Stimulated activated memory B cell treated with anti-CD40 and anti-IgM and Interleukin-4, amounts not matched to agents 10 μg/mL and 1 μg/mL and 100 μg/mL, for 72 hours (primary cell): ENCODE data around the gene PLXDC2.

Source experiments
- ATAC-seq: fragments of 150-1000 bp; cut with Tn5 transposase; 2 replicates; pipeline ENCODE4 v1.10.0; 2021
- H3K27ac Mint-ChIP-seq: one replicate; pipeline ENCODE4 v1.8.0; 2022; ENCODE audit warnings: mild to moderate bottlenecking, mixed read lengths
- H3K27me3 Mint-ChIP-seq: one replicate; pipeline ENCODE4 v1.8.0; 2022; ENCODE audit warnings: mixed read lengths
- H3K36me3 Mint-ChIP-seq: one replicate; pipeline ENCODE4 v1.8.0; 2022; ENCODE audit warnings: mixed read lengths
- H3K4me1 Mint-ChIP-seq: one replicate; pipeline ENCODE4 v1.8.0; 2022; ENCODE audit warnings: mixed read lengths
- H3K4me3 Mint-ChIP-seq: one replicate; pipeline ENCODE4 v1.8.0; 2022; ENCODE audit warnings: mild to moderate bottlenecking, moderate library complexity, mixed read lengths
- H3K9me3 Mint-ChIP-seq: one replicate; pipeline ENCODE4 v1.8.0; 2022; ENCODE audit warnings: mixed read lengths

PLXDC2 gene

DNA sequence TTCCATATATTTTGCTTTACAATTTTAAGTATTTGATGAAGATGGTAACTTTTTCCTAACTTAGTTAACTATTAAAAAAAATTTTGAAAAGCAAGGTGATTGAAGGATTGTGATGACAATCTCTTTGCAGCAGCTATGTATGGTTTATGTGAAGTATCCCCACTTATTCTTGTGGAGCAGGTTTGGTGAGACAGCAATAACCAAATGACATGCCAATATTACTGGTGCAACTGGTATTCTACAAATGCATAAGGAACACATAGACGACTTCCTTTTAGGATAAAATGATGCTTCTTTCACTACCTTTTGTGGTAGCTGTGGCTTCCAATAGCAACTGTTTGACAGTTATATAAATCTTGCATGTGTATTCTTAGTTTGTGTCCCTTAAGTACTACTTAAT, 465.3 kb downstream of the PLXDC2 start:
- Mint-ChIP-seq H3K9me3 (no peaks in the 10 kb centered on the region), H3K27me3 (no peaks in the 10 kb centered on the region), H3K4me1 (no peaks in the 10 kb centered on the region), H3K36me3 (no peaks in the 10 kb centered on the region), H3K27ac (no peak overlapping the region), H3K4me3 (no peak overlapping the region)
- no peak for ATAC-seq

DNA sequence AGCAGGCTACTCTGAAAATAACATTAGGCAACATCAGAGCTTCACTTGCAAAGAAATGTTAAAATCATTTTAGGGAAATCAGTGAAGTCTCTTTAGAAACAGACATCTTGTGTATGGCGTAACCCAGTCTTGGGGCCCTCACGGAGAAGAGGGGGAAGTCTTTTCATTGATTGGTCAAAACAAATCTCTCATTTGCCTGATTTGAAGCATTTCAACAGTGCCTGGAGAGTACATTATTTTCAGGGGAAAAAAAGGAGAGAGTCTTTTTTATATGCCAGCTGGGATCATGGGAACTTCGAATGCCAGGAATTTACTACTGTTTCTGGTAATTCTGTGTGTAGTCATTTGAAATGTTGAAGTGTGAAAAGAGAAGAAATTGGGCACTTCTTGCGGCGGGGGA, 471.4 kb downstream of the PLXDC2 start:
- Mint-ChIP-seq H3K9me3 (no peaks in the 10 kb centered on the region), H3K4me3 (no peak overlapping the region), H3K4me1 (no peaks in the 10 kb centered on the region), H3K27ac (no peak overlapping the region), H3K27me3 (no peaks in the 10 kb centered on the region), H3K36me3 (no peaks in the 10 kb centered on the region)
- ATAC-seq = no peak

DNA sequence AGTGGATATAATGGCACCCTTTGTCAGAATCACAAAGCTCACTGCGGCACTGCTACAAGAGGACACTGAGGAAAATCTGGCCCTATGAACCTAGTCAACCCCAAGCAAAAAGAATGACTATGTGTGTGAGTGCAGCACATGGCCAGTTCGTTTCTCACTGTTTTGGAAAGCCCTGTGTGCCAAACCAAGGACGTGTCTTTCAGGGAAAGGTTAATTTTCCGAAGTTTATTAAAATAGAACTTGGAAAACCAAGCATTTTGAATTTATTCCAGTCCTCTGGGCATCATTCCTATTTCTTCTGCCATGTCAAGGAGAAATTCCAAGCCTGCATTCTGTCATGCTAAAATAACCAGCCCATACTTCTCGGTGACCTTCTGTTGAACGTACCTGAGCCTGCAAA, 471.8 kb downstream of the PLXDC2 start:
- Mint-ChIP-seq H3K9me3 (no peaks in the 10 kb centered on the region), H3K27ac (no peak overlapping the region), H3K4me3 (no peak overlapping the region), H3K36me3 (no peaks in the 10 kb centered on the region), H3K4me1 (no peaks in the 10 kb centered on the region), H3K27me3 (no peaks in the 10 kb centered on the region)
- ATAC-seq = no peak

DNA sequence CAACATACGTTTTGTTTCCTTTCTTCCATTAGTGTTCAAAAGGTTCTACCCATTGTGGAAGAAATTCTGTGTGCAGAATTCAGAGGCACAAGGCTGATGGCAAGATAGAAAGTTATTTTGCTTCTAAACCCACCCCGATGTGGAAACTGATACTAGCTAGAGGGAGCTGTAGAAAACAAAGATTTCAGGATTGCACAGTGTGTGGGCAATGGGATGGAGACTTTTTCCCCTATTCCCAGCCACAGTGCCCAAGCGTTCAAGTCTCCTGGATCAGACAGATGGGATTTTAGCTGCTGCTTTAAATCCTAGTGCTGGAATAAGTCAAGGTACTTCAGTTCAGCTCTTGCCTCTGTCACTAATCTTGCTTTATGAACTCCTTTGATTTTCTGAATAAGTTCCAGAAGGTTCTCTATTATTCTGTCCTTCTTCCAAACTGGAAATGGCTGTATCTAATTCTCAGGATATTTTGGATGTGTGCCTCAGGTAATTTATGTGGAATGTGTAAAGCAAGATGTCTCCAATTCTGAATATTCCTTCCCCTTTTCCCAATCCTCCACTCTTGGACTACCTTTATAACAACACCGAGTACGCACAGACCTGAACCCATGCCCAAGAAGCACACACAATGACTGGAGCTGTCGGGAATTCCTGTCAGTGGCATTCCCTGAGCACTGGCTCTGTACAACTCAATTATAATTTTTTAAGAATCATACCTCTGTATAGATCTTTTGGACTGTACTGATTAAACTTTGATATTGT, 473.0 kb downstream of the PLXDC2 start:
- Mint-ChIP-seq H3K4me3 (no peak overlapping the region), H3K9me3 (no peaks in the 10 kb centered on the region), H3K27me3 (no peaks in the 10 kb centered on the region), H3K4me1 (no peaks in the 10 kb centered on the region), H3K36me3 (no peaks in the 10 kb centered on the region), H3K27ac (no peak overlapping the region)
- no peak for ATAC-seq

GRCh38 chr10:20298417-20298816, 482.2 kb downstream of the PLXDC2 start:
- Mint-ChIP-seq H3K9me3 (peaks cover 8% of the 10 kb centered on the region), H3K4me3 (no peak overlapping the region), H3K27ac (no peak overlapping the region), H3K4me1 (no peaks in the 10 kb centered on the region), H3K27me3 (no peaks in the 10 kb centered on the region), H3K36me3 (no peaks in the 10 kb centered on the region)
- ATAC-seq = no peak

- H3K9me3 Mint-ChIP-seq = peaks cover 8% of the 10 kb centered on the region
- ATAC-seq = no peak
- H3K27ac Mint-ChIP-seq = no peak overlapping the region
- no peaks in the 10 kb centered on the region for H3K36me3 Mint-ChIP-seq
- H3K4me3 Mint-ChIP-seq = no peak overlapping the region
- H3K27me3 Mint-ChIP-seq = no peaks in the 10 kb centered on the region
- H3K4me1 Mint-ChIP-seq = no peaks in the 10 kb centered on the region
Observed at GRCh38 chr10:20299034-20299736, 483.0 kb downstream of the PLXDC2 start.

- no peaks in the 10 kb centered on the region for H3K36me3 Mint-ChIP-seq
- ATAC-seq = no peak
- peaks cover 7% of the 10 kb centered on the region for H3K9me3 Mint-ChIP-seq
- no peak overlapping the region for H3K27ac Mint-ChIP-seq
- H3K4me3 Mint-ChIP-seq = no peak overlapping the region
- no peaks in the 10 kb centered on the region for H3K27me3 Mint-ChIP-seq
- no peaks in the 10 kb centered on the region for H3K4me1 Mint-ChIP-seq
Observed at GRCh38 chr10:20300735-20301134, 484.5 kb downstream of the PLXDC2 start.

- no peaks in the 10 kb centered on the region for H3K27me3 Mint-ChIP-seq
- no peaks in the 10 kb centered on the region for H3K36me3 Mint-ChIP-seq
- peaks cover 3% of the 10 kb centered on the region for H3K9me3 Mint-ChIP-seq
- H3K4me3 Mint-ChIP-seq = no peak overlapping the region
- no peak overlapping the region for H3K27ac Mint-ChIP-seq
- no peak for ATAC-seq
- no peaks in the 10 kb centered on the region for H3K4me1 Mint-ChIP-seq
Observed at GRCh38 chr10:20302033-20302432, 485.8 kb downstream of the PLXDC2 start.

- no peak for ATAC-seq
- no peaks in the 10 kb centered on the region for H3K4me1 Mint-ChIP-seq
- H3K9me3 Mint-ChIP-seq = peaks cover 5% of the 10 kb centered on the region
- no peak overlapping the region for H3K27ac Mint-ChIP-seq
- no peak overlapping the region for H3K4me3 Mint-ChIP-seq
- no peaks in the 10 kb centered on the region for H3K27me3 Mint-ChIP-seq
- no peaks in the 10 kb centered on the region for H3K36me3 Mint-ChIP-seq
Observed at GRCh38 chr10:20303453-20304152, 487.4 kb downstream of the PLXDC2 start.

DNA sequence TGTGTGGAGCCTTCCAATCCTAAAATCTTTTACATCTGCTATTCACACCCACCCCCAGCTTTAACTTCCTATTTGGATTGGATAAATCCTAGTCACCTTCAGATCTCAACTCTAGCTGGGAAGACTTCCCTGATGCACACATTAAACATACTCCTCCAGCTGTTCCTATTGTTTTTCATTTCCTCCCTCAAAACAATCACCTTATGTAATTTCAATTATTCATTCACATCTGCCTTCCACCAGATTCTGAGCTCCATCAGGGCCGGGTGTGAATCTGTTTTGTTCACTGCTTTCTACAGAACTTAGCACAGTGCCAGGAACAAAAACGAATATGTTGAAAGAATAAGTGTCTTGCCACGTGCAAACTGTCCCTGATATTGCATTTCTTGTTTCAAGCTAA, 497.4 kb downstream of the PLXDC2 start:
- Mint-ChIP-seq H3K9me3 (peaks cover 19% of the 10 kb centered on the region), H3K4me3 (no peak overlapping the region), H3K27me3 (no peaks in the 10 kb centered on the region), H3K36me3 (no peaks in the 10 kb centered on the region), H3K27ac (no peak overlapping the region), H3K4me1 (no peaks in the 10 kb centered on the region)
- no peak for ATAC-seq

DNA sequence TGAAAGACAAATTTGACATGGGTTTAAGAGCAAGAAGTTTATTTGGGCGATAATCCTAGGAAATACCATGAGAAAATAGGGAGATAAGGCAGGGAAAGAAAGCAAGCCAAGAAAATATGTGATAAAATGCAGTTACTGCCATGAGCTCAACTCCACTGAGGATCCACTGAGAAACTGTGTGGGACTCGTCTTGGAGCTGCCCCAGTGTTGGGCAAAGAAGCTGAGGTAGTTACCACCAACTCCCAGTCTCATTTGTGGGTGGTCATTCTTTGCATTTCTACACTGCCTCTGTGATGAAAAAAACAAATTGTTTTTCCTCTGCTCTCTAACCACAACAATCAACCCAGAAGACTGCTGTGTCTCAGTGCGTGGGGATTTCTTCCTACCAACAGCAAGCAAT, 498.2 kb downstream of the PLXDC2 start:
- ATAC-seq = no peak
- no peak overlapping the region for H3K4me3 Mint-ChIP-seq
- no peaks in the 10 kb centered on the region for H3K27me3 Mint-ChIP-seq
- H3K36me3 Mint-ChIP-seq = no peaks in the 10 kb centered on the region
- H3K9me3 Mint-ChIP-seq = peaks cover 12% of the 10 kb centered on the region
- H3K27ac Mint-ChIP-seq = no peak overlapping the region
- H3K4me1 Mint-ChIP-seq = no peaks in the 10 kb centered on the region

DNA sequence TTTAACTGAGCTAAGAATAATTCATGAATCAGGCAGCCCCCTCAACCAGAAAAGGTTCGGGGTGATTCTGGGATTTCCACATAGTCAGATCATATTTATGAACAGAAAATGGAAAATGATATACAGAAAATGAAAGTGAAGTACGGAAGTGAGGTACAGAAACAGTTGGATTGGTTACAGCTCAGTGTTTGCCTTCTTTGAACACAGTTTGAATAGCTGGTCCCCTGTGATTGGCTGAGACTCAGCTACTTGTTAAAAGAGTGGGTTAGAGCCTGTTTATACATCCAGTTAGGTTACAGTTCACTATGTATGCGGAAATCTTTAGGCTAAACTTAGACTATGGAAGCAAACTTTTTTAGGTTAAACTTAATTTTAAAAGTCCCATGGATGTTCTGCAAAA, 511.7 kb downstream of the PLXDC2 start:
- H3K4me3 Mint-ChIP-seq = no peak overlapping the region
- ATAC-seq = no peak
- no peaks in the 10 kb centered on the region for H3K27me3 Mint-ChIP-seq
- no peak overlapping the region for H3K27ac Mint-ChIP-seq
- no peaks in the 10 kb centered on the region for H3K4me1 Mint-ChIP-seq
- H3K9me3 Mint-ChIP-seq = no peaks in the 10 kb centered on the region
- H3K36me3 Mint-ChIP-seq = no peaks in the 10 kb centered on the region

- Mint-ChIP-seq H3K36me3 (no peaks in the 10 kb centered on the region), H3K27ac (no peak overlapping the region), H3K9me3 (peaks cover 5% of the 10 kb centered on the region), H3K4me3 (no peak overlapping the region), H3K4me1 (no peaks in the 10 kb centered on the region), H3K27me3 (no peaks in the 10 kb centered on the region)
- no peak for ATAC-seq
Observed at GRCh38 chr10:20330246-20330645, 514.0 kb downstream of the PLXDC2 start.

GRCh38 chr10:20334559-20334958, 518.3 kb downstream of the PLXDC2 start:
- H3K4me1 Mint-ChIP-seq = no peaks in the 10 kb centered on the region
- no peak overlapping the region for H3K4me3 Mint-ChIP-seq
- no peak overlapping the region for H3K27ac Mint-ChIP-seq
- peaks cover 14% of the 10 kb centered on the region for H3K9me3 Mint-ChIP-seq
- no peak for ATAC-seq
- no peaks in the 10 kb centered on the region for H3K36me3 Mint-ChIP-seq
- H3K27me3 Mint-ChIP-seq = no peaks in the 10 kb centered on the region
